GM11168 (cell line): Measurements from ENCODE around the gene SF1.

Experiments
- in situ Hi-C: fragments of 300-500 bp; cut with MboI; formaldehyde crosslinking; loops from one replicate; pipeline ENCODE4 v1.12.0; 2022; ENCODE audit warnings: low sequenced_read_pairs; ENCODE audit not compliant: unreplicated experiment

Gene SF1

DNA sequence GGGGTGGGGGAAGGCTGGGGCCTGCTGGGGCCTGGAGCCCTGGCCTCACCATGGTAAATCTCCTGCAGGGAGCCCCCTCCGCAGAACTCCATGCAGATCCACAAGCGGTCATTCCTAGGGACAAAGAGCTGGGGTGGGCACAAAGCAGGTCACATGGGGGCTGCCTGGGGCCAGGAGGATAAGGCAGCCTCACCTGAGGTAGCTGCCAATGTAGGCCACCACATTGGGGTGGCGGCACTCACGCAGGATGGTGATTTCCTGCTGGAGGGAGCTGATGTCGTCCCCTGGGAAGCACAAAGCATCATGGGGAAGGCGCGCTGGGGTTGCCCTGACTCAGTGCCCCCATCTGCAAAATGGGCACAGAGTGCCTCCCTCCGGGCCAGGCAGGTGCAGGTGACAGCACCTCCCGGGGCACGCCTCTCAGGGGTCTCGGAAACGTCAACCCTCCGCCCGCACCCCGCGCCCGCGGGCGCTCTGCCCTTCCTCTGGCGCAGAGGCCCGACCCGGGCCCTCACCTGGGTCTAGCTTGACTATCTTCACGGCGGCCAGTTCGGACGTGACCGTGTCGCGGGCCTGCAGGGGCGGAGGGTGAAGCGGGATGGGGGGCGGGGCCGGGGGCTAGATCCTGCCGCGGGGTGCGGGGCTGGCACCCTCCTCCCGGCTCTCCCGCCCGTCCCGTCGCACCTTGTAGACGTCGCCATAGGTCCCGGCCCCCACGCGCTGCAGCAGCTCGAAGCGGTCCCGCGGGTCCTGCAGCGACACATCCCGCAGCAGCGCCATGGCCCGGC is 24.2 kb upstream of the SF1 start:
- in situ Hi-C loops = no loop called here

- in situ Hi-C loops = no loop called here
Observed at GRCh38 chr11:64801561-64802369, 23.4 kb upstream of the SF1 start.

DNA sequence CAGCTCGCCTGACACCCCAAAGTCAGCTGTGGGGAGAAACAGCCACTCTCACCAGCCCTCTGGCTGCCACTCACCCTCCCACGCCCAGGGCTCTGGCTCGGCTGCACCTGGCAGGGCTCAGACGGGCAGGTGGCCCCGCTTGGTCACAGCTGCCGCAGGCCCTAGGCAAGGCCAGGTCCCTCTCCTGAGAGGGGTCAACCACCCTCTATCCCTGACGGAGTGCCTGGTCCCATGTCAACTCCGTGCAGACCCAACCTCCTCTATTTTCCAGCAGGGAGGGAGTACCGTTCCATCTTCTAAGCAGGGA is 22.8 kb upstream of the SF1 start:
- in situ Hi-C loops = no loop called here

DNA sequence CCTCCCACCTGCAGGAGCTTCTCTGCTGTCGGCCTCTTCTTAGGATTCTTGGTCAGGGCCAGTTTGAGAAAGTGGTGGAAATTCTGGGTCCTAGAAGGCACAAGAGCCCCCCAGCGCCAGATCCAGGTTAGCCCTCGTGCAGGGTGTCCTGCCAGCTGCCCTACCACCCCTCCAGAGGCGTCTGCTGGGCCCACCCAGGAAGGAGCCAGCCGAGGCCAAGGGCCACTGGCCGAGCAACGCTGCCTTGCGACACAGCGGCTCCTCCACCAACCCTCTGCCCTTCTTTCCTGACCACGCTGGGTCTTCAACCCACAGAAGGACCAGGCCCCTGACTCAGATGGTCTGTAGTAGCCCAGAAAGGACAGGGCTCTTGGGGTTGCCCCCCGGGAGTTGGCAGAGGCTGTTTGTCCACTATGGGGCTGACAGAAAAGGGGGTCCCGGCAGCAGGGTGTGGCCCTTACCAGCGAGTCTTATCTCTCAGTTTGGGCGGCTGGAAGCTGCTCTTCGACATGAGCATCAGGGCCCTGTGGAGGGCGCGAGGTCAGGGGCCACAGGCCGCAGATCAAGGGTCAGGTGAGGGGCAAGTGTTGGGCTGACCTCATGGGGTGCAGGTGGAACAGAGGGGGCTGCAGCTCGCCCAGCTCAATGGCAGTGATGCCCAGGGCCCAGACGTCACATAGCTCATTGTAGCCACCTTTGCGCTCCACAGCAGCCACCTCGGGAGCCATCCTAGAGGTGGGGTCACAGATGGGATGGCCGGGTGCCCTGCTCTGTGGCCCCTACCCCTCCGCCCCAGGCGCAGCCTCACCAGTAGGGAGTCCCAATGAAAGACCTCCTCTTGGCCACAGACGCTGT is 22.2 kb upstream of the SF1 start:
- in situ Hi-C loops = no loop called here

DNA sequence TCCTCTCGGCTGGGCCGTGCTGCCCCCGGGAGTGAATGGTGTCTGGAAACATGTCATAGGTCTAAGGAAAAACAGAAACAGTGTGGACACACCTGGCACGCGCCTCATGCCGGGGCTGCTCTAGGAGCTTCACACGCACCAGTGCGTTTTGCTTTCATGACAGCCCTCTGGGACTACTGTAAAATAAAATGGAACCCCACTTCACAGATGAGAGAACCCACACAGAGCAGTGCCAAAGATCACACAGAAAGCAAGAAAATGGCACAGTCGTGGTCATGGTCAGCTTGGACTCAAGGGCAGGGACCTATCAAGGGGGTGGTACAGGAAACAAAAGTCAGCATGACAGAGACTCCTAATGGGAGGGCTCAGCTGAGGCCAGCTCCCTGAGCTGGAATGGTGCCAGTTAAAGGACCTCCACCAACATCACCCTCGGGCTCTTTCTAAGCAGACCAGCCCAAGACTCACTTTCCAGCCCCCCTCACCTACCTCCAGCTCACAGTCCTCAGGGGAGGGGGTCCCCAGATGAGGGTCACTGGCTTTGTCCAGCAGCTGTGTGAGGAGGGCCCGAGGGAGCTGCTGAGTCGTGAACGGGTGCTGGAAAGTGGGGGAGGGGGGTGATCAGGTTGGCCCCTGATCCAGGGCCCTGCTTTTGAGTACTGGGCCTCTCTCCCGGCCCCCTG is 21.4 kb upstream of the SF1 start:
- in situ Hi-C loops = no loop called here

GRCh38 chr11:64799256-64799622 is 20.9 kb upstream of the SF1 start:
- in situ Hi-C loops = no loop called here

DNA sequence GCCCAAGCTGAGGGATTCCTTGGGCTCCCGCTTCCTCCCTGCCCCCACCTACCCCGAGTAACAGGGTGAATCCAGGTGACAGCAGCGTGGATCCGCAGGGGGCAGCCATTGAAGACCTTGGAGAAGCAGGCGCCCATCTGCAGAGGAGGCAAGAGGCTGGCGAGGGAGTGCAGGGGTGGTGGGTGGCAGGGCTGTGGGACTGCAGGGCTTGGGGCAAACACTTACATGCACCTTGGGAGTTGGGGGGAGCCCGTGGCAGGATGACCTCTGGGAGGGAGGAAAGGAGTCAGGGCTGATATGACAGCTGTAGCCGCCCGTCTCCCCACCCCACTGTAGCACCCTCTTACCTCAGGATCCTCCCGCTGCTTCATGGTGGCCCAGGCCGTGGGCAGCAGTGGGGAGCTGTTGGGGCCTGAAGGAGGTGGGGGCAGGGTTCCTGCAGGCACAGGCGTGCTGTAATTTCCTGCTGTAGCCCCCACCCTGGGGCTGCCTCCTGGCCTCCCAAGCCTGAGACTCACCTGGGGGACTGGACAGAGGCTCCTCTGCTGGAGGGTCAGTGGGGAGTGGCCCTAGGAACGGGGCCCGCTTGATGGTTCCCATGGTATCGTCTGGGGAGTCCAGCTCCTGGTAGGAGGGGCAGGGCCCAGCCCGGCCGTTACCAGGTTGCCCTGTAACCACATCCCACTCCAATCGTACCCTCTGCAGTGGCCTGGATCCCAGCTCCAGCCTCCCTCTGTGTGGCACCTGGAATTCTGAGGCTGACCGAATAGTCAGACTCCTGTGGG is 18.6 kb upstream of the SF1 start:
- in situ Hi-C loops = no loop called here

GRCh38 chr11:64796047-64796756 is 17.9 kb upstream of the SF1 start:
- in situ Hi-C loops = no loop called here

- in situ Hi-C loops = no loop called here
Observed at GRCh38 chr11:64794526-64794925, 16.2 kb upstream of the SF1 start.

DNA sequence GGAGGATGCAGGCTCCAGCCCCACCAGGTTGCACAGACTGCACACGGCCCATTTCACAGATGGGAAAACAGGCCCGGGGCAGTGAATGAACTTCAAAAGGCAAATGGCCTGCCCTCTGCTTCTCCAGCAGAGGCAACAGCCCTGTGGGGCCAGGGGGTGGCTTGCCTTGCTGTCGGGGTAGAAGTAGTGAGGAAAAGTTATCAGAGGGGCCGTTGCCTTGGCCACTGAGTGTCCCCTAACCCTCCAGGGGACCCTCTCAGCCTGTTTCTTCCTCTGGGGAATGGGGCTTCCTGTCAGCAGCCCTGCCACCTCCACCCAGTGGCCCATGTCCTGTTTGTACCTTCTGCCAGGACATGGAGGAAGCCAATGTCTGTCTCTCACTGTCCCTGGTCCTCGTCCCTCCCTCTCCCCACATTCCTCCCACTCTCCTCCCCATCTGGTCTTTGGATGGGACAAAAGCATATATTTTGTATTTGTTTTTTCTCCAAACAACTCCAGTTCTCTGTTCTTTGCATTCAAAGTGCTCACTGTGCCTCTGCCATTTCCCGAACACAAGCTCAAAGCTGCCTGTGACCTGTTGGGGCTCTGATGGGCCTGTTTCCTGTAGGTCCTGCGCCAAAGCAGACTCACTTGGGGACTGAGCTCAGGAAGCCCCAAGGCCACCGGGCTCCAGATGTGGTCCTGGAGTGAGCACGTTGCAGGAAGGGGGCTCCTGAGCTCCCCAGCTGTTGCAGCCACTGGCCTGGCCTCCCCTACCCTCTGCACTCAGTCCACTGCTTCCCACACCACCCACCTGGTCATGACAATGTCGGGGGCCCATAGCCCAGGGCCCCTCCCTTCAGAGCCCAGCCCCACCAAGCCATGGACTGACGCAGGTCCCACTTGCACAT is 15.2 kb upstream of the SF1 start:
- in situ Hi-C loops = no loop called here

DNA sequence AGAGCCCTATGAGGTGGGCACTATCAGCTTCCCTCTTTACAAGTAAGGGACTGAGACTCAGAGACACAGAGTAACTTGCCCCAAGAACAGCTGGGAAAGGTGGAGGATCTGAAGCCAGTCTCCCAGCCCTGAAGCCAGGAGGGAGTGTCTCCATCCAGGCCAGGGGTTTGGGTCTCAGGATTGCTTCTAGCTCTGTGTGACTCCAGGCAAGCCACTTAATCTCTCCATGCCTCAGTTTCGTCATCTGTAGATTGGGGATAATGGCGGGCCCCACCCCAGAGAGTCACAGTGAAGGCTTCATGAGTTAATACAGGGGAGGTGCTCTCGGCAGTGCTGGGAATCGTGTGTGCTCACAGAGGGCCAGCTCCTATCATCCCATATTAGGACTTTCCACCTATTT is 14.1 kb upstream of the SF1 start:
- in situ Hi-C loops = no loop called here

DNA sequence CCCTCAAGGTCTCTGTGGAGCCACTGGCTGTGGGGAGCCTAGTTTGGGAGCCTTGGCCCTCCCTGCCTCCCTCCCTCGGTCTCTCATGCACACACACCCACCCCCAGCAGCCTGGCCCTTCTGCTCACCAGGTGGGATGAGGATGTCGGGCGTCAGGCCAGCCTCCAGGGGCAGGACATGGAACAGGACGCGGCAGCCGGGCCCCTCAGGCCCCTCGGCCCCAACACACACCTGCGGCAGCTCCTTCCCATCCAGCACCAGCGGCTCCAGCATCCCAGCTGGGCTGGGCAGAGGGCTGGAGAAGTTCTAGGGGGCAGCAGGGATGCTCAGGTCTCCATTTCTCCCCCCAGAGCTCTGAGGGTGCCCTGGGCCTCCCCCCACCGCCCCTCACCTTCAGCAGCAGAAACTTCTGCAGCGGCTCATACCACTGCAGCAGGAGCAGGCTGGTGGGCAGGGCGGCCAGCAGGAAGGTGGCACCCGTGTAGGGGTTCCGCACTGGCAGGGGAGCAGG is 13.5 kb upstream of the SF1 start:
- in situ Hi-C loops = no loop called here

DNA sequence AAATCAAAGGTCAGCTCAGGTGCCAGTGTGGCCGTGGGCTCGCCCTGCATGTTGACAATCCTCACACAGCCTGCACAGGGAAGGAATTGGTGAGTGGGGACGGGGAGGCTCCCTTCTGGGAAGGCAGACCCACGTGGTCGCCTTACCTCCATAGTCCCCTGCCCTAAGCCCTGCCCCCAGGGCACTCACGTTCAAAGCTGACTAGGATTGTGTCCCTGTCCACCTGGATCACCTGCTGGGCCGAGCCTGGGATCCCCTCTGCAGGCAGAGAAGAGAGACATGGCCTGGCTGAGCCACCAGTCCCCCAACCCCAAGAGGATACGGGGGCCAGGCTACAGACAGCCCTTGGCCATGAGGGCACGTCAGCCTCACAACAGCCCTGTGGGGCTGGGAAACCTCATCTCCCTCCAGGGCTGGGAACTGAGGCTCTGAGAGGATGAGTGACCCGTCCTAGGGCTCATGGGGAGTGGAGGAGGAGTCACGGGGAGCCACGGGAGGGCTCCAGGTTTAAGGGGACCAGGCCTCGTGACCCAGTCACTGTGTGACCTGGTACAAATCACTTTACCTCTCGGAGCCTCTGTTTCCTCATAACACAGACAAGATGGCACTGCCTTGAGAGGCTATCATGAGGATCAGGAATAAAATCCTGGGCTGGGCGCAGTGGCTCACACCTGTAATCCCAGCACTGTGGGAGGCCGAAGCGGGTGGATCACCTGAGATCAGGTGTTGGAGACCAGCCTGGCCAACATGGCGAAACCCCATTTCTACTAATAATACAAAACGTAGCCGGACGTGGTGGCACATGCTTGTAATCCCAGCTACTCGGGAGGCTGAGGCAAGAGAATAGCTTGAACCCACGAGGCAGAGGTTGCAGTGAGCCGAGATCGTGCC is 12.1 kb upstream of the SF1 start:
- in situ Hi-C loops = no loop called here

DNA sequence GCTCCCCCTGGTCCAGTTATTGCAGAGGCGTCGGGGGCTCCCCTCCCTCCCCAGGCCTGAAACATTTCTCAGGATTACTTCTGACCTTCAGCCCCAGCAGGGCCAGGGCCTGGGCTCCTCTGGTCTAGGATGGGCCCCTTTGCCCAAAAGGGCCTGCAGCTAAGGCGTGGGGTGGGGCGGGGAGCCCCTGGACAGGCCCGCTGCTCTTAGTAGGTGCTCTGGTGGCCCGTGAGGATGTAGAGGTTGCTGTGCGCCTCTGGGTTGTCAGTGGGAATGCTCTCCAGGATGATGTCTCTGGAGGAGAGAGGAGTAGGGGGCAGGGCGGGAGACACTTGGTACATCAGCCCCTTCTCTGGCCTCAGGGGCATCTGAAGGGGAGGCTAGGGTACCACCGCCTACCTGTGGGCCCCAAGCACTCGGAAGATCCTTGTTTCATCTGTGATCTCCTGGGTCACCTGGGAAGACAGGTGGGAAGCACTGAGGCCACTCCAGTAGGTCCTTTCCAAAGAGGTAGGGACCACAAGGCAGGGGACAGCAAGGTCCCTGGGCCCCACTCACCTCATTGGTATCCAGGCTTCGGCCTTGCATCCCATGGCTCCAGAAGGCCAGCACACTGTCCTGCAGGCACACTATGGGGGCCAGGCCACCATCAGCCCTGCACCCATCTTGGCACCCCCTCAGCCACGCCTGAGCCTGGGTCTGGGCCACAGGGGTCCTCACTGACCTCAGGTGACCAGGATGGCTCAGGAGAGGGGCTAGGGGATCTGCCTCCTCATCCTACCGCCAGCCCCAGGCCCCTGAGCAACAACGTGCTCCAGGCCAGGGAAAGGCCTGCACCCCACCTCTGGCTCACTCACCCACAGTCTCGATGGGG is 11.2 kb upstream of the SF1 start:
- in situ Hi-C loops = no loop called here

DNA sequence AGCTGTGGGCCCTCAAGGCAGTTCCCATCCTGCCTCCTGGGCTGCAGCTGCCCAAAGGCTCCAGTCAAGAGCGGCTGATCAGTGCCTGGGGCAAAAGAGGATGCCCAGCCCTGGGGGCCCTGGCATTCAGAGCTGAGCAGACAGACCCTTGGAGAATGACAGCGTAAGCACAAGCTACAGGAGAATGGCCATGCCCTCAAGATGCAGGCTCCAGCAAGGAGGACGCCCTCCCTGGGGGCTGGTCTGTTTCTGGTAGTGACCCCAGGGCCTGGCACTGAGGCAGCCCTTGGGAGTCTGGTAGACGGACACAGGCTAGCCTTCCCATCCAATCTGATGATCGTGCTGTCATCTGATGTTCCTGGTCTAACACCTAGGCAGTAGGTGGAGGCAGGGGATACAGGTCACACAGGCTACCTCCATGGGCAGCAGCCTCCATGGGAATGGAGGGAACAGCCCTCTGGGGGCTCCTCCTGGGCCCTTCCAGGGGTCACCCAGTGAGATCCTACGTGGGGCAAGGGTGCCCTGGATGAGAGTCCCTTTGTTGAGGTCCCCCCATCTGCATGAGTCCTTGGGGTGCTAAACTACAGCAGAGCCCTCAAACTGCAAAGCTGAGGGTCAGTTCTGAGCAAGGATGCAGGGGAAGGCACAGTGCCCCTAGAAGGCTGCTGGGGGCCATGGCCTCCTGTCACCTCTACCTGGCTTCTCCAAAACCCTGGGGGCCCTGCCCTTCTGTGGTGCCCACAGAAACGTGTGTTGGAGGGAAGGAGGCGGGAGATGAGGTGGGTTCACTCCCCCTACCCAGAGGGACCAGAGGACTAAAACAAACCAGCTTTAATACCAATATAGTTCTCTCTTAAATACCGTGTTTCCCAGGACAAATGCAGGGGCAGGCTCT is 10.2 kb upstream of the SF1 start:
- in situ Hi-C loops = no loop called here
